Activated naive CD4-positive, alpha-beta T cell treated with anti-CD3 and anti-CD28 coated beads, Interleukin-2, amount 10 ng/mL, durations not matched to agents 7 days and 5 days (primary cell): ENCODE measurements around the gene ALK.

ENCODE experiments used
- CTCF ChIA-PET: fragments of 350-600 bp; sonication (Branson Sonifier 250); formaldehyde crosslinking; loops from one replicate; lab custom pipeline; 2021; ENCODE audit warnings: antibody characterized with exemption; lab: Charles Lee
- DNase-seq: peaks from one replicate; pipeline ENCODE4 v3.0.0-alpha.2; 2020
- H3K27ac Mint-ChIP-seq: one replicate; pipeline ENCODE4 v1.8.0; 2021; ENCODE audit warnings: mild to moderate bottlenecking, moderate library complexity, mixed read lengths
- H3K27me3 Mint-ChIP-seq: one replicate; pipeline ENCODE4 v1.8.0; 2021; ENCODE audit warnings: mild to moderate bottlenecking, mixed read lengths
- H3K36me3 Mint-ChIP-seq: one replicate; pipeline ENCODE4 v1.8.0; 2021; ENCODE audit warnings: mixed read lengths
- H3K4me1 Mint-ChIP-seq: one replicate; pipeline ENCODE4 v1.8.0; 2021; ENCODE audit warnings: mixed read lengths
- H3K4me3 Mint-ChIP-seq: one replicate; pipeline ENCODE4 v1.8.0; 2021; ENCODE audit warnings: mild to moderate bottlenecking, moderate library complexity, mixed read lengths
- H3K9me3 Mint-ChIP-seq: one replicate; pipeline ENCODE4 v1.8.0; 2021; ENCODE audit warnings: mixed read lengths

The ALK gene

DNA sequence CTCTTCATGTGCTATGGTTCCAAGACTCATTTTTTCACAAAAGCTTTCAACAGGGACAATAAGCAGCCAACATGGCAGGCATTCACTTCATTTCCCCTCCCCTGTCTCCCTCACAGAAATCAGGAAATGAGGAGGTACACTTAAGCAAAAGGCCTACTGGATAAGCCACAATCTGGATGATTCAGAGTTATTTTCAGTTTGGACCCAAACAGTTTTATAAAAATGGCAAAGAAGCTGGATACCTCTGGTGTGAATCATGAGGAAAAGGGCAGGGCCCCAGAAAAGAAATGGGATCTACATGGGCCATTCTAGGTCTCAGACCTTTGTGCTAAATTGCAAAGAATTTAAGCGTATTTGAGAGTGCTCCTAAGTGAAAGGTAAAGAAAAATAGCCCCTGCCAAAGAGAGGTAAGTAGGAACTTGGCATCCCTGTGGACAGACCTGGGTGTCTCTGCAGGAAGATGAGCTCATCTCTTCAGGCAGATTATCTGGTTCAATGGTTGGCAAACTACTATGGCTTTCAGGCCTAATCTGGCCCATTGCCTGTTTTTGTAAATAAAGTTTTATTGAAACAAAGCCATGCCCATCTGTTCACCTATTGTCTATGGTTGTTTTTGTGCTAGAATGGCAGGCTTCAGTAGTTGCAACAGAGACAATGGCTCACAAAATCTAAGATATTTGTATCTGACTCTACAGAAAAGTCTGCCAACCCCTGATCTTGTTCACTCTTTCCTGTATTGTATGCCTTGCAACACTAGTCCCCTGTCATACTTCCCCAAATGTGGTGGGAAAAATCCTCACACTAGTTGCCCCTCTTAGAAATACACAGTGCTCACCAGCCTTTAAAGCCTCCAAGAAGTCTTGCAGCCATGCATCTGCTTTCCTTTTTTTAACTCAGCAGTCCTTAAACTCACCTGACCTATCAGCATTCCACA, 315.0 kb downstream of the ALK start:
- Mint-ChIP-seq H3K4me3 (no peak overlapping the region), H3K36me3 (no peaks in the 10 kb centered on the region), H3K4me1 (no peaks in the 10 kb centered on the region), H3K27ac (no peak overlapping the region), H3K27me3 (peaks cover 4% of the 10 kb centered on the region), H3K9me3 (no peaks in the 10 kb centered on the region)
- CTCF ChIA-PET: interaction anchor here (1.3 kb wide), 1 partner anchor 50 kb away, joined by 3 read pairs; no protein-coding TSS in a partner anchor
- DNase-seq: no peak

DNA sequence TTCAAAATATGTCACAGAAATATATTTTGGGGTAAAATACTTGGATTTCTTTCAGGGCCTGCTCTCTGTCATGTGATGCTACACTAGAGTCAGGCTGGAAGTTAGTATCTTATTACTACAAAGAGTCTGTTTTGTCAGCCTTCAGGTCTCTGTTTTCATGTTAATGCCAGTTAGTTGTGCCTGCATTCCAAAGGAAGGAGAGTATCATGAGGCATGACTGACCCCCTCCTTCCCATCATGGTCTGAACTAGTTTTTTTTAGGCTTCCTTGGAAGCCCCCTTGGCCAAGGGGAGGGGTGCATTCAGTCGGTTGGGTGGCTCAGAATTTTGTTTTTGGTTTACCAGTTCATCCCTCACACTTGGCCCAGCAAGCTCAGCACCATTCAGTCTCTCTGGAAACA, 318.0 kb downstream of the ALK start:
- Mint-ChIP-seq H3K36me3 (no peaks in the 10 kb centered on the region), H3K27ac (no peak overlapping the region), H3K4me3 (no peak overlapping the region), H3K27me3 (peaks cover 6% of the 10 kb centered on the region), H3K9me3 (no peaks in the 10 kb centered on the region), H3K4me1 (no peaks in the 10 kb centered on the region)
- CTCF ChIA-PET: no interaction called here
- DNase-seq: no peak

DNA sequence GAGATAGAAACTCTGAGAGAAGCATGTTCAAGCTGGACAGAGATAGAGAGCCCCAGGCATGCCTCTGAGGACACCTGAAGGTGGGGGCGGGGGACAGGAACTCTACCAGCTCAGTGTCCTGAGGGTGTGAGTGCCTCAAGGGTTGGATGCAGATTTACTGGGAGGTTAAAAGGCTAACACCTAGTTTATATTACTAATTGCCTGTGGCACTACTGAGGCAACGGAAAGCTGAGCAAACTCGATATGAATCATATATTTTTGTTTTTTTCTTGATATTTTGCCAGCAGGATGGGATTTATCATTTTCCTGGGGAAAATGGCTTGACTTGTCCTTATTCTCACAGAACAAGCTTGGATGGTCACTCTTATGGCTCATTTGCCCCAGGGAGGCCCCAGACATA, 319.5 kb downstream of the ALK start:
- no peak overlapping the region for H3K27ac Mint-ChIP-seq
- H3K4me1 Mint-ChIP-seq: no peaks in the 10 kb centered on the region
- no peaks in the 10 kb centered on the region for H3K36me3 Mint-ChIP-seq
- peaks cover 6% of the 10 kb centered on the region for H3K27me3 Mint-ChIP-seq
- CTCF ChIA-PET: no interaction called here
- no peaks in the 10 kb centered on the region for H3K9me3 Mint-ChIP-seq
- no peak overlapping the region for H3K4me3 Mint-ChIP-seq
- DNase-seq: no peak

DNA sequence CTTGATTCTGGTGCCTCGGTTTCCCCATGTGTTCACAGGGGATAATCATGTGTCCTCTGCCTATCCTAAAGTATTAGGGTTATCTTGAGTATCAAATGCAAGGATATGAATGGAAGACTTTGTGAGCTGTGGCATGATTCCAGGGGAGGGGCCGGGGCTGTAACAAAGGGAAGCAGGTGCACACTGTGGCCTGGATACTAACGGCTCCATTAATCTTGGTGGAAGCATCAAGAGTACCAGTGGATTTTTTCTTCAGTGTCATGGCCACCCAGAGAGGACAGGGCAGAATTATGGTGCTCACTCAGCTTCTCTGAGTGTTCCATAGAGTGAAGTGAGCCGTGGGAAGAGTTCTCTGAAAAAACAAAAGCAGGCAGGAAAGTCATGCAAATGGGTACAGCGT, 320.1 kb downstream of the ALK start:
- CTCF ChIA-PET: no interaction called here

GRCh38 chr2:29599946-29600345, 321.4 kb downstream of the ALK start:
- no peaks in the 10 kb centered on the region for H3K4me1 Mint-ChIP-seq
- H3K27ac Mint-ChIP-seq: no peak overlapping the region
- no peaks in the 10 kb centered on the region for H3K36me3 Mint-ChIP-seq
- no peak for DNase-seq
- H3K9me3 Mint-ChIP-seq: no peaks in the 10 kb centered on the region
- peaks cover 6% of the 10 kb centered on the region for H3K27me3 Mint-ChIP-seq
- CTCF ChIA-PET: no interaction called here
- no peak overlapping the region for H3K4me3 Mint-ChIP-seq

More for the DNA sequence above, 320.1 kb downstream of the ALK start:
- no peak overlapping the region for H3K27ac Mint-ChIP-seq
- no peak overlapping the region for H3K4me3 Mint-ChIP-seq
- no peaks in the 10 kb centered on the region for H3K9me3 Mint-ChIP-seq
- no peaks in the 10 kb centered on the region for H3K36me3 Mint-ChIP-seq
- no peaks in the 10 kb centered on the region for H3K4me1 Mint-ChIP-seq
- peaks cover 6% of the 10 kb centered on the region for H3K27me3 Mint-ChIP-seq
- DNase-seq: no peak

DNA sequence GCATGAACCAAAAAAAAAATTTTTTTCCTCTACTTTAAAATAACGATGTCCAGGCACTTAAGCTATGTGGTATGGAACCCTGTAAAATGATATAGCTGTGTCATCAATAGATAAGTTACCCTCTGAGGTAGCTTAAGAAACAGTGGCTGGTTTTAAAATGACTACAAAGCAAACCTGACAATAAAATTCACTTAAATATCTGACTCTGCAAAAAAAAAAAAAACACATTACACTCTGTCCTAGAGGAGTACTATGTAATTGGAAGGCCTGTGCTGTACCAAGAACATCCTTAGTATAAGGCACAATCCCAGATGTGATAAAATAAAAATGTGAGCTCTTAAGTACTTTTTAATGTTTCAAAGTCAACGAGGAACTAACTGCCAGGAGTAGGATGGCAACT, 322.4 kb downstream of the ALK start:
- CTCF ChIA-PET: no interaction called here
- H3K4me3 Mint-ChIP-seq: no peak overlapping the region
- H3K27me3 Mint-ChIP-seq: peaks cover 6% of the 10 kb centered on the region
- no peak overlapping the region for H3K27ac Mint-ChIP-seq
- H3K4me1 Mint-ChIP-seq: no peaks in the 10 kb centered on the region
- no peak for DNase-seq
- H3K9me3 Mint-ChIP-seq: no peaks in the 10 kb centered on the region
- no peaks in the 10 kb centered on the region for H3K36me3 Mint-ChIP-seq

DNA sequence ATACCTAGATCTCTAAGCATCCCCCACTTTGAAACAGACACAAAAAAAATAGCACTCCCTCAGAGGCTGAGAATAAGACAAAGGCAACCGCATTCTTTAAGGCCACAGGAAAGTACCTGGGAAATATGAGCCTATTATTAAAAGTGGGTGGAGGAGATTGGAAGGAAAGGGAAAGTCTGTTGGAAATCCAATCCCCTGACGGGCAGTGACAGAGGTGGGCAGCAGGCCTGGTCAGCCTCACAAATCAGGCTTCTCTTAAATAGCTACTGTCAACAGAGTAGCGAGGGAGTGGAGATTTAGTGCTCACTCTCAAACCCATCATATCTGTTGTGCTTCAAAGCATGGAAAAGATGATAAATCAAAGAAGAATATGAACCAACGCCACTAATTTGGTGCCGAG, 324.4 kb downstream of the ALK start:
- no peaks in the 10 kb centered on the region for H3K36me3 Mint-ChIP-seq

DNA sequence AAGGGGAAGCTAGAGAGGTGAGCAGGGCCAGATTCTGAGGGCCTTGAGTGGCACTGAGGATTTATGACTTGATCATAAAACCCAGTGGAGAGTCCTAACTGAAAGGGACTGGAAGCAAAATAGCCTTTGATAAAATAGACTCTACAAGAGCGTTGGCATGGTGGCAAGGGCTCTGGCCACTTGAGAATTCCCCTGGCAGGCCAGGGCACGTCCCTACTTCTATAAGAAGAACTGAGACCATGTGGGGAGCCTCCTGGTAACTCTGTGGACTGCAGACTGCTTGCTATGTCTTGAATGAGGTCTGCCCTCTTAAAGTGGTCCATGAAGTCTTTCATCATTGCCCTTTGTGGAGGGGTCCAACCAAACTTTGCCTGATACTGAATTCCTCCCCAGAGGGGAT, 324.8 kb downstream of the ALK start:
- Mint-ChIP-seq H3K27ac (no peak overlapping the region), H3K36me3 (no peaks in the 10 kb centered on the region), H3K27me3 (peaks cover 7% of the 10 kb centered on the region), H3K4me1 (no peaks in the 10 kb centered on the region), H3K9me3 (no peaks in the 10 kb centered on the region), H3K4me3 (no peak overlapping the region)
- CTCF ChIA-PET: no interaction called here
- no peak for DNase-seq

More for the DNA sequence above, 324.4 kb downstream of the ALK start:
- CTCF ChIA-PET: no interaction called here
- Mint-ChIP-seq H3K27ac (no peak overlapping the region), H3K4me3 (no peak overlapping the region), H3K9me3 (no peaks in the 10 kb centered on the region), H3K4me1 (no peaks in the 10 kb centered on the region), H3K27me3 (peaks cover 6% of the 10 kb centered on the region)
- no peak for DNase-seq

GRCh38 chr2:29591600-29591999, 329.8 kb downstream of the ALK start:
- Mint-ChIP-seq H3K27ac (no peak overlapping the region), H3K4me1 (no peaks in the 10 kb centered on the region), H3K4me3 (no peak overlapping the region), H3K9me3 (no peaks in the 10 kb centered on the region), H3K36me3 (no peaks in the 10 kb centered on the region), H3K27me3 (peaks cover 3% of the 10 kb centered on the region)
- CTCF ChIA-PET: no interaction called here
- DNase-seq: no peak

GRCh38 chr2:29590211-29590610, 331.2 kb downstream of the ALK start:
- Mint-ChIP-seq H3K27me3 (peaks cover 3% of the 10 kb centered on the region), H3K9me3 (no peaks in the 10 kb centered on the region), H3K36me3 (no peaks in the 10 kb centered on the region), H3K4me3 (no peak overlapping the region), H3K4me1 (no peaks in the 10 kb centered on the region), H3K27ac (no peak overlapping the region)
- CTCF ChIA-PET: no interaction called here
- no peak for DNase-seq

DNA sequence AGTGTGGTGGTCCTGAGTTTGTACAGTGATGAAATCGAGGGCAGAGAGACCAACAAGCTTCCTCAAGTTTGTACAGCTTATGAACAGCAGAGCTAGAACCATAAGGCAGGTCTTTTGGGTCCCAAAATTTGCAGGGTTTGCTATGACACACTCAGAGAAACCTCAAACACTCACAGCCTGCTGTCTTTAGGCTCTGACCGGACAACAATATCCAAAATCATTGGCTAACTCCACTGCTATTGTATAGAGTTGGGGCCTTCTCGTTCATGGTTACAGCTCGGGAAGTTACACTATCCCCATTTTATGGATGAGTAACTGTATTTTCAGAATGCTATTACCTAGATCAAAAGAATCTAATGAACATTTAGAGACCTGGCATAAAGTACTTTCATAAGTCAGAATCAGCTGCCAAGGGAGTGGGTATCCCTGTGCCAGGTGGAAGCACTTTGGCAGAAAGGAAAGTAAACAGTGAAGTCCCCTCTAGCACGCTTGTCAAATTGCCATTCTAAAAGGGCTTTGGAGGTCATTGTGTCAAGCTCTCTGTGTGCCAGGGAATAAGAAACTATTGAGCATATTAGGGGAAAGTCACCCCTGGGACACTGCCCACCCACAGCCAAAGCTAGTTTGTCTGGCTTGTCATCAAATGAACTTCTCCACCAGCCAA, 331.8 kb downstream of the ALK start:
- Mint-ChIP-seq H3K4me3 (no peak overlapping the region), H3K9me3 (no peaks in the 10 kb centered on the region), H3K36me3 (no peaks in the 10 kb centered on the region), H3K27me3 (peaks cover 3% of the 10 kb centered on the region), H3K27ac (no peak overlapping the region), H3K4me1 (no peaks in the 10 kb centered on the region)
- CTCF ChIA-PET: no interaction called here
- DNase-seq: no peak

GRCh38 chr2:29587402-29588190, 333.8 kb downstream of the ALK start:
- no peak overlapping the region for H3K4me3 Mint-ChIP-seq
- no peaks in the 10 kb centered on the region for H3K36me3 Mint-ChIP-seq
- no peak overlapping the region for H3K27ac Mint-ChIP-seq
- H3K4me1 Mint-ChIP-seq: no peaks in the 10 kb centered on the region
- H3K9me3 Mint-ChIP-seq: no peaks in the 10 kb centered on the region
- CTCF ChIA-PET: no interaction called here
- DNase-seq: no peak
- peaks cover 3% of the 10 kb centered on the region for H3K27me3 Mint-ChIP-seq

DNA sequence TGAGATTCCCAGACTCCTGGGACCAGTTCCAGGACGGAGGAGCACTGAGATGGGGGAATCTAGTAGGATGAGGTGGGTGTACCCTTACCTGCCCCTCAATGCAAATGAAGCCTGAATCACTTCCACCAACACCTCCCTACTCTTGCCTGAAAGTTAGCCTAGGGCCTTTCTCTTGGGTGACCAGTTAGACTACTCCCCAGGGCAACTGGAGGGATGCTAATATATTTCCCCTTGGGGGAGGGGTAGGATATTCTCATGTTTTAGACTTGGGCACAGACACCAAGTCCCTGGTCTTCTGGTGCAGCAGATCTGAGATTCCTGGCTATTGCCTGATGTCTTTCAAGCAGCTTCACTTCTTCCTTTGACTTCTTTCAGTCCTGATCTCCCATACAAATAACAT, 334.5 kb downstream of the ALK start:
- H3K9me3 Mint-ChIP-seq: no peaks in the 10 kb centered on the region
- H3K27me3 Mint-ChIP-seq: peaks cover 2% of the 10 kb centered on the region
- no peaks in the 10 kb centered on the region for H3K4me1 Mint-ChIP-seq
- H3K36me3 Mint-ChIP-seq: no peaks in the 10 kb centered on the region
- DNase-seq: no peak
- H3K4me3 Mint-ChIP-seq: no peak overlapping the region
- no peak overlapping the region for H3K27ac Mint-ChIP-seq
- CTCF ChIA-PET: no interaction called here

DNA sequence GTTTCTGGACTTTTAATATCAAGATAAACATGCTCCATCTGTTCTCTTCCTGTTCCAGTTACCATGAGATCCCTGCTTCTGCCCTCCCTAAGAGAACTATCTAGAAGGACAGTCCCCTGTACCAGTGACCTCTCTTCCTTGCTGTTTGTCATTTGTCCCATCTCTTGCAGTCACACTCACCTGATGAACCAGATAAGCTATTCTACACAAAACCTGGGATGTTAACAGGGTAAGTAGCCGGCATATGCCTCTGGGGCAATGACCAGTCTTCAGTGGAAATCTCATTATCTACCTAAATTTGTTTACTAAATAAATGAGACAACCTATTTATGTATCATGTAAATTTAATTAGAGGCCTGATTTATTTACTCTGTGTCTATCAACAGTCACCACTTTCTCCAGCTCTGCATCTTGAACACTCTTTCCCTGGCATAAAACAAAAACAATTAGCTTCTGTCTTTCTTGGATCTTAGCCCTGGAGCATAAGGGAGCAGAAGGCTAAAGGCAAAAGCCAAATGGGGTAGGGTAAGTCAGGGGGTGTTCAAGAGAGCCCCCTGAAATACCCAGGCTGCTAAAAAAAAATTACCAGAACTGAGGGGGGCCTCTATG, 337.7 kb downstream of the ALK start:
- DNase-seq: no peak
- no peaks in the 10 kb centered on the region for H3K36me3 Mint-ChIP-seq
- H3K9me3 Mint-ChIP-seq: no peaks in the 10 kb centered on the region
- CTCF ChIA-PET: interaction anchor here (0.7 kb wide), 1 partner anchor 509 kb away, joined by 3 read pairs; no protein-coding TSS in a partner anchor
- no peak overlapping the region for H3K27ac Mint-ChIP-seq
- no peaks in the 10 kb centered on the region for H3K27me3 Mint-ChIP-seq
- H3K4me3 Mint-ChIP-seq: no peak overlapping the region
- no peaks in the 10 kb centered on the region for H3K4me1 Mint-ChIP-seq
